NCI-H82 treated with DMSO at 0.1 percent for 48 hours (cell line): ENCODE data around the gene TSPAN9.

ENCODE experiments used
- DNase-seq: peaks from one replicate; lab custom pipeline; 2025; ENCODE audit not compliant: unreplicated experiment; lab: John Stamatoyannopoulos, UW

TSPAN9 gene

DNA sequence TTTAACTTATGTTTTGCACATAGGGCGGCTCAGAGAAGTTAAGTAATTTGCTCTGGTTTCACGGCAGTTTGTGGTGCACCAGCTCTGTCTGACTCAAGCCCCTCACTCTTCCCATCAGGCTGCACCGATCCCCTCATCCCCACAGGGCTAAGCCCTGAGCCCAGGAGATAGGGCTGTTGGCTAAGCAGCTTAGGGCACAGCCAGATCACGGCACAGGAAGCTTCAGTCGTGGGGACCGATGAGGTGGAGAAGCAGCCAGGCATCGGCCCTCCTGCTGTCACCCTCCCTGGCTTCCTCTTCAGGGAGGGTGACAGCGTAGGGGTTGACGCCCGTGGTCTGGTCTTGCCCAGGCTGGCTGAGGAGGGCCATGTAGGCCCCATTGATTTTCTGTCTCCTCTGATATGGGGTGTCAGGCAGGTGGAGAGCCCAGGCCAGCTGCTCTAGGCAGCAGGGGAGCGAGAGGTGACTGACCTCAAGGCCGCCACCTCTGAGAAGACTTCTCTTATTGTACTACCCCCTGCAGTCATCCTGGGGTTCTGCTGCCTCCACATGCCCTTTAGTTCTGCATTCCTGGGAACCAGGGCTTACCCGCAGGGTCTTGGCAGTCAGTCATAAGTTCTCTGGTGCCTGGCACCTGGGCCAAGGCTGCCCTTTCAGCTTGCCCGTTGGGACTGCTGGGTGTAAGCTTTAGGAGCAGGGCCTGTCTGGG, 166.4 kb downstream of the TSPAN9 start:
- peak; percentile 71 for DNase-seq

- peak; percentile 9 for DNase-seq
Measured at GRCh38 chr12:3244219-3244750, 167.1 kb downstream of the TSPAN9 start.

DNA sequence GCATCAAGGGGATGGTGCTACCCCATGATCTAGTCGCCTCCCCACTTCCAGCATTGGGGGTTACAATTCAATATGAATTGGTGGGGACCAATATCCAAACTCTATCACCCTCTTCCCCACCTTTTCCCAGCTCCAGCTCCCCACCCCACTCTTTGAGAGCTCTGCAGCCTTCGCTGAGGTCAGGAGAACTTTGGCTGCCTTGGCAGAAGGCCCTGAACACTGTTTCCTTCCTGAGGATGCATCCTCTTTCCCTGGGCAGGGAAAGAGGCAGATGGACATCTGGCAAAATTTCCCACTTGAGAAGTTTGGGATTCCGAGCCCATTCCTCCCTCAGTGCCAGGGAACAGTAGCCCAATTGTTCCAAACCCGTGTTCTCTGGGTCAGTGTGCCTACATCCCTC, 169.1 kb downstream of the TSPAN9 start:
- no peak for DNase-seq

GRCh38 chr12:3247077-3247476, 169.9 kb downstream of the TSPAN9 start:
- DNase-seq, result peak; percentile 82

DNA sequence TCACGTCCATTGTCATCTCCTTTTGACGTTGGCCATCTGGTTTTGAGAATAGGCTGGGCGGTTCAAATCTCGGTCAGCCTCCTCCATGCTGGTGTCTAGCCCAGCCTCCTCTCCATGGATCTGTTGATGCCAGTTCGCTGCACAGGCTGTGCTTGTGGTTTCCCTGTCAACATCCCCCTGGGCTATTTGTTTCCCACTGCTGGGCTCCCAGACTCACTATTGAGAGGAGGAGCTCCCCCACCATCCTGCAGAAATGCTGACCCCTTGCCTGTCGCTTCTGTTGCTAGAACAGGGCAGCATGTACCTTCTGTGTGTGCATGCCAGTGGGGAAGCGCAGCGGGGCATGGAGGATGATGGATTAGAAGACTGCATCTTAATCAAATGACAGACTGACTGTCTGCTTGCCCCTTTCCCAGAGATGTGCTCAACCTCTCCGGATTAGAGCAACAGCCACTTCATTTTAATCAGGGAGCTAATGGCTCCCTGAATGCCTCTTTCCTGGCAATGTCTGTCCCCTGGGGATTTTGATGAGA, 170.5 kb downstream of the TSPAN9 start:
- peak; percentile 99 for DNase-seq

- no peak for DNase-seq
Measured at GRCh38 chr12:3249081-3249800, 172.1 kb downstream of the TSPAN9 start.

DNA sequence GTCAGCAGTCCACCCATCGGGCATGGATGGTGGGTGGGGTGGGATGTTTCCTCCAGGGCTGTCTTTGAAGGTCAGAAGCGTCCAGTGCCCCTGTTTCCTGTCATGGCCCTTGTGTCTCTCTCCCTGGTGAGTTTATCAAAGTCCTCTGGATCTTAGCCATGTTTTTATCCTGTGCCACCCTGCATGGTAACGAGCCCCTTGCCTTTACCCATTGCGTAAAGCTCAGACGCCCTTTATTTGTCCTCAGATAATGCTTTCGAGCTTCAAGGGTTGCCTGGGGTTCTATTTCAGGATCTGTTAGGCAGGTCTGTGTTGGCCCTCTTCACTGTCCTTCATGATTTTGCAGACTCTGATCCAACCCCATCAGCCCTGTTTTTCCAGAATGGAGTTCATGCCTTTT, 172.9 kb downstream of the TSPAN9 start:
- no peak for DNase-seq

- no peak for DNase-seq
Measured at GRCh38 chr12:3250576-3250975, 173.4 kb downstream of the TSPAN9 start.

DNA sequence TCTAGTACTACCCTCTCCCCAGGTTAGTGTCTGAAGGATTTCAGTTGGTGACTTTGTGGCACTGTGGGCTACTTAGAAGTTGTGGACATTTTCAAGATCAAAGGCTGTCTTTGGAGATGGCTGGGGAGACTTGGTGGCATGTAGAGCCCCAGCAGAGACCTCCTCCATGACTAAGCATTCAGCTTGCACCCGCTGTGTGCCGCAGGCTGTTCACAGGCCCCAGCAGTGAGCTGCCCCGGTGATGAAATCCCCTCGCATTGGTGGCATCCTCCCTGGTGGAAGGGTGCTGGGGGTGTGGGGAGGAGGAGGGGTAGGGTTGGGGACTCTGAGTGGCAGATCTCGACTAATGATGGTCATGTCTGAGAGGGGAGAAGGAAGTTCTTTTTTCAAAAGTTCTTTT, 173.9 kb downstream of the TSPAN9 start:
- no peak for DNase-seq

DNA sequence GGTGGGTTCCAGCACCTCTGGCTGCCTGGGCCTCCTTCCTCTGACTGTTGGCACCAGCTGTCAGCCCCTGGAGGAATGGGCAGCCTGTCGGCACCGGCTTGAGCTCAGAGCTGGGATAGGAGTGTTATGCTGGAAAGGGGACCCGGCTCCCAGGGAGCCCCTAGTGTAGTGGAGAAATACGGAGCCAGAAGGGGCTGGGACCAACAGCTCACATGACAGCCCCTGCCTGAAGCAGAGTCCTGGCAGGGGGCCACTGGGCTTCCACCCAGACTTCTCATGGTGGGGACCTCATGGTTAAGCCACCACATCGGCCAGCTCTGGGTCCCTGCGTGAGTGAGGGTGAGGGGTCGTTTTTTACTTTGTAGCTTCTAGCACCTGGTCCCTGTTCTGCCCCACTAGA, 174.5 kb downstream of the TSPAN9 start:
- DNase-seq, result no peak

- DNase-seq, result no peak
Measured at GRCh38 chr12:3252450-3252891, 175.3 kb downstream of the TSPAN9 start.

- no peak for DNase-seq
Measured at GRCh38 chr12:3253682-3254275, 176.6 kb downstream of the TSPAN9 start.

DNA sequence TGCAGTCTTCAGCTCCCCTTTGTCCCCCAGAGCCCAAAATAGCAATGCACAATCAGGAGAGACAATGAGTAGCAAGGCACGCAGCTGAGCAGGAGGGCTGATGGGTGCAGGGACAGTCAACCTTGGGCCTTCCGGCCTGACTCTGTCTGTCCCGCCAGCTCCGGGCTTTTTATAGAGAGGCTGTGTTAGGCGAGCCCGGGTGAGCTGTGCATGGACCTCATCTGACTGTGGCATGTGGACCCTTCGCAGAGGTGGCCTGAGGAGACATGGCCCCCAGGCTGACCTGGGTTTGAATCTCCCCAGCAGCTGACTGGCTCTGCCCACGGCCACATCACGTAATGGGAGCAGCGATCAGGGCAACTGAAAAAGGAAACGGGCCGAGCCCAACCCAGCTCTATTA, 177.9 kb downstream of the TSPAN9 start:
- no peak for DNase-seq

GRCh38 chr12:3256103-3256631, 179.0 kb downstream of the TSPAN9 start:
- DNase-seq, result no peak

DNA sequence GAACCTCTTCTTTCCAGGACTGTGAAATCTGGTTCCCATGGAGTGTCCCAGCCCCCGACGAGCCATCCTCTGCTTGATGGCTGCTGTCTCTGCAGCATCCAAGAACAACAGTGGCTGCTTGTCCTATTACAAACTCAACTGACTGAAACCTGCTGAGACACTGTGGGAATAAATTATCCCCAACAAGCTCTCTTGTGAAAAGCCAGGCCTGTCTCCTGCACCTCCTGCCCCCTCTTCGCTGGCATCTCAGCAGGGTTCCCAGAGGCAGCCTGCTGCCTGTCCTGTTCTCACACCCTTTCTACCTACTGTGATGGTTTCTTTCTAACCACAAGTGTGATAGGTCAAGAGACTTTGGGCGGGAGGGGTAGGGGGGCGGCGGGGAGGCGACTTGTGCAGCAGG, 180.2 kb downstream of the TSPAN9 start:
- DNase-seq, result no peak

DNA sequence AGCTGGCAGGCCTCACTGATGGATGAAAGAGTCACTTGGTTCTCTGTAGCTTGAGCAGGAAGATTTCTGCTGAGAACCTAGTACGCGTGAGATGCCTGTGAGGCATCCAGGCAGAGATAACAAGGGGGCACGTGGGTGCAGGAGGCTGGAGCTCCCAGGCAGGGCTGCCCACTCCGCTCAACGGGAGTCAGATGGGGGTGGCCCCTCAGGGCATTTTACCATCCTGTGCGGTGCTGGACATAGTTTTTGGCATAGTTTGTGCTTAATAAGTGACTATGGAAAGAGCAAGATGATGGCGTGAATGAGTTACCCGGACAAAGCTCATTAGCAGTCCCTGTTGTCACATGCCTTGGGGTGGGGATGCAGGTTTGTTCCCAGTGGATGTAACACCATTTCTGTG, 182.8 kb downstream of the TSPAN9 start:
- DNase-seq, result no peak

GRCh38 chr12:3261782-3262359, 184.7 kb downstream of the TSPAN9 start:
- no peak for DNase-seq

- DNase-seq, result no peak
Measured at GRCh38 chr12:3262470-3262869, 185.3 kb downstream of the TSPAN9 start.

- no peak for DNase-seq
Measured at GRCh38 chr12:3263282-3263681, 186.1 kb downstream of the TSPAN9 start.

- no peak for DNase-seq
Measured at GRCh38 chr12:3263939-3264922, 187.1 kb downstream of the TSPAN9 start.
